ENCODE results near the gene VAT1L. TPM values are rescaled to one million over a fixed set of nuclear protein-coding genes. Genes with fewer than 3 reads are reported as not detected.

The VAT1L gene
- total and polyA plus RNA-seq, 2 experiments from 2014 or later, result 3.1 to 5.9 TPM

DNA sequence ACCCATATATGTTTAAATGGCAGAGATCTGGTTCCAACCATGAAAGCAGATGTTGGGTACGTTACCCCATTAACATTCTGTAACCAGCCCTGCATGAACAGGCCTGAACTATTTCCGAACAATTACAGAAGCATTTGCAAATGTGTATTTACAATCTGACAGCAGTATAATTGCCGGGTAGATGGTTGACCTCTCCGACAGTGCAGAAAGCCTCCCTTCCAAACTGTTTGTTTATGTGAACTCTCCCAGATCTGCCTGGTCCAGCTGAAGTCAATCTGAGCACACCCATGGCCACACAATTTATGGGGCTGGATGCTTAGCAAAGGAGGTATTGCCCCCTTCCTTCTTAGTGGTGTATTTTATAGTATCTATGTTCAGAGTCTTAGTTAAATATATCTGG lies 44.2 kb upstream of the VAT1L start:
- Histone ChIP-seq H3K36me3 (replicated peaks; ENCODE audit: insufficient read depth, low read depth) (no peaks in the 10 kb centered on the region), H3K9me2 (replicated peaks; ENCODE audit: insufficient read depth) (no peaks in the 10 kb centered on the region), H3K27me3 (no peaks in the 10 kb centered on the region), H2AFZ (no peak overlapping the region), H3K4me2 (no peak overlapping the region), H3K4me1 (ENCODE audit: insufficient read depth) (no peaks in the 10 kb centered on the region), H3K4me3 (no peak overlapping the region), H3K79me2 (no peaks in the 10 kb centered on the region), H3K9me3 (ENCODE audit: low read depth) (no peaks in the 10 kb centered on the region), H3K27ac (no peak overlapping the region), H4K20me1 (ENCODE audit: insufficient read depth, poor library complexity, severe bottlenecking) (no peaks in the 10 kb centered on the region)
- DNase-seq (ENCODE audit: low spot score), result no peak
- WGBS (ENCODE audit: low lambda C conversion rate, missing lambda C conversion rate), result 40% methylated on average over 4 of the region's 4 CpGs
- TF ChIP-seq EZH2 (IDR thresholded peaks at IDR 0.05; ENCODE audit: borderline replicate concordance) (no peak), EZH2phosphoT487 (IDR thresholded peaks at IDR 0.05; ENCODE audit: low read depth, severe bottlenecking, unreplicated experiment) (no peak)
- TF ChIP-seq, protein P1, sequence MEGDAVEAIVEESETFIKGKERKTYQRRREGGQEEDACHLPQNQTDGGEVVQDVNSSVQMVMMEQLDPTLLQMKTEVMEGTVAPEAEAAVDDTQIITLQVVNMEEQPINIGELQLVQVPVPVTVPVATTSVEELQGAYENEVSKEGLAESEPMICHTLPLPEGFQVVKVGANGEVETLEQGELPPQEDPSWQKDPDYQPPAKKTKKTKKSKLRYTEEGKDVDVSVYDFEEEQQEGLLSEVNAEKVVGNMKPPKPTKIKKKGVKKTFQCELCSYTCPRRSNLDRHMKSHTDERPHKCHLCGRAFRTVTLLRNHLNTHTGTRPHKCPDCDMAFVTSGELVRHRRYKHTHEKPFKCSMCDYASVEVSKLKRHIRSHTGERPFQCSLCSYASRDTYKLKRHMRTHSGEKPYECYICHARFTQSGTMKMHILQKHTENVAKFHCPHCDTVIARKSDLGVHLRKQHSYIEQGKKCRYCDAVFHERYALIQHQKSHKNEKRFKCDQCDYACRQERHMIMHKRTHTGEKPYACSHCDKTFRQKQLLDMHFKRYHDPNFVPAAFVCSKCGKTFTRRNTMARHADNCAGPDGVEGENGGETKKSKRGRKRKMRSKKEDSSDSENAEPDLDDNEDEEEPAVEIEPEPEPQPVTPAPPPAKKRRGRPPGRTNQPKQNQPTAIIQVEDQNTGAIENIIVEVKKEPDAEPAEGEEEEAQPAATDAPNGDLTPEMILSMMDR (IDR thresholded peaks at IDR 0.05; ENCODE audit: poor library complexity), result no peak

DNA sequence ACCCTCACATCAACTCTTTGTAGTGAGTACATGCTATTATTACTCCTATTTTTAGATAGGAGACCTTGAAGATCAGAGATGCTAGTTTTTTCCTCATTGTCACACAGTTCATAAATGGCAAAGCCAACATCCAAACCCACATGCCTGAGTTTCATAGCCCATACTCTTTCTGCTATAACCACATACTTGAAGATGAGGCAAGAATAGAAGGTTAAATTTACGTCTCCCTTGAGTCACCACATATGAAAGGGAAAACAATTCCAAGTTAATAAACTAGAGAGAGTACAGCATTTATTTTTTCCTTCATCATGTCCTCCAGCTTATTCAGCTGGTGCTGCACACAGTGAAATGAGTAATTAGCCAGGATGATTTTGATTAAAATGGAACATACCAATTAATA lies 42.4 kb upstream of the VAT1L start:
- Histone ChIP-seq H3K9me2 (replicated peaks; ENCODE audit: insufficient read depth) (no peaks in the 10 kb centered on the region), H3K4me1 (ENCODE audit: insufficient read depth) (no peaks in the 10 kb centered on the region), H3K27me3 (no peaks in the 10 kb centered on the region), H3K9me3 (ENCODE audit: low read depth) (no peaks in the 10 kb centered on the region), H4K20me1 (ENCODE audit: insufficient read depth, poor library complexity, severe bottlenecking) (no peaks in the 10 kb centered on the region), H2AFZ (no peak overlapping the region), H3K27ac (no peak overlapping the region), H3K4me2 (no peak overlapping the region), H3K4me3 (no peak overlapping the region), H3K79me2 (no peaks in the 10 kb centered on the region), H3K36me3 (replicated peaks; ENCODE audit: insufficient read depth, low read depth) (no peaks in the 10 kb centered on the region)
- WGBS (ENCODE audit: low lambda C conversion rate, missing lambda C conversion rate), result 79% methylated on average over 1 of the region's 1 CpG
- no peak for DNase-seq (ENCODE audit: low spot score)
- TF ChIP-seq EZH2phosphoT487 (IDR thresholded peaks at IDR 0.05; ENCODE audit: low read depth, severe bottlenecking, unreplicated experiment) (no peak), EZH2 (IDR thresholded peaks at IDR 0.05; ENCODE audit: borderline replicate concordance) (no peak)
- TF ChIP-seq, protein P1 (IDR thresholded peaks at IDR 0.05; ENCODE audit: poor library complexity), result no peak

DNA sequence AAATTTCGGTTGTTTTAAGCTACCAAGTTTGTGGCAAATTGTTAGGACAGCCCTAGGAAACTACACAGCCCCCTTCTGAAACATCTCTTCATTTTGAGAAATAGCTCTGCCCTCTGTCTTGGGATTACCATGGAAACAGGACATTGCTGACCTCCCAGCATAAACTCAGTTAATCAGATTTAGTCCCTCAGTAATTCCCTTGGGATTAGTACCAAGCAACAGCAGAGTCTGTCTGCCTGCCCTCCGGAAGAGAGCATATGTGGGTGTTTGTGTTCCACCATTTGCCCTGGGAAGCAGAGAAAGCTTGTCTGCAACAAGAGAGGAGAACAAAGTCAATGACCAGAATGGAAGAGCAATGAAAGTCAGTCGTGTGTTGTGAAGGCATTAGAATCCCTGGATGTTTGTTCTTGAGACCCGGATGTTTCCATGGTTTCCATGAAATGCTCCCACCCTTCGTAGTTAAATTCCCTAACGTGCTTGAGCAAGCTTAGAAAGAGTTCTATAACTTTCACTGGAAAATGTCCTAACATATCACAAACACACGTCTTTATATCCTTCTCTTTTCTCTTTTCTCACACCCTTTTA lies 39.9 kb upstream of the VAT1L start:
- H3K4me2 ChIP-seq, result no peak overlapping the region
- H4K20me1 ChIP-seq (ENCODE audit: insufficient read depth, poor library complexity, severe bottlenecking), result no peaks in the 10 kb centered on the region
- DNase-seq (ENCODE audit: low spot score), result no peak
- TF ChIP-seq, protein P1 (IDR thresholded peaks at IDR 0.05; ENCODE audit: poor library complexity), result no peak
- TF ChIP-seq EZH2phosphoT487 (IDR thresholded peaks at IDR 0.05; ENCODE audit: low read depth, severe bottlenecking, unreplicated experiment), result no peak
- TF ChIP-seq EZH2 (IDR thresholded peaks at IDR 0.05; ENCODE audit: borderline replicate concordance), result no peak
- H3K4me1 ChIP-seq (ENCODE audit: insufficient read depth), result no peaks in the 10 kb centered on the region
- H3K9me3 ChIP-seq (ENCODE audit: low read depth), result no peaks in the 10 kb centered on the region
- H2AFZ ChIP-seq, result no peak overlapping the region
- H3K36me3 ChIP-seq (replicated peaks; ENCODE audit: insufficient read depth, low read depth), result no peaks in the 10 kb centered on the region
- H3K9me2 ChIP-seq (replicated peaks; ENCODE audit: insufficient read depth), result no peaks in the 10 kb centered on the region
- H3K79me2 ChIP-seq, result no peaks in the 10 kb centered on the region
- 74% methylated on average over 7 of the region's 7 CpGs for WGBS (ENCODE audit: low lambda C conversion rate, missing lambda C conversion rate)
- H3K27ac ChIP-seq, result peak overlapping the region; percentile 34
- H3K27me3 ChIP-seq, result no peaks in the 10 kb centered on the region
- H3K4me3 ChIP-seq, result no peak overlapping the region
